T47D (cell line): Measurements from ENCODE around the gene TRPM5.

Source experiments
- DNase-seq, 2 experiments: peaks; one replicate each; pipeline versions ENCODE4 v3.0.0 to v3.0.0-alpha.2; 2011 to 2012; ENCODE audit warnings: low read depth in 1 of 2, low spot score in 1 of 2
- JUND ChIP-seq: IDR thresholded peaks from 2 replicates; pipeline ENCODE4 v1.6.1; 2012; ENCODE audit warnings: low read depth
- in situ Hi-C: cut with HindIII; loops from 2 replicates; pipeline ENCODE4 v1.10.0; 2016; ENCODE audit warnings: low sequenced_read_pairs, low pct_unique_long_range_greater_than_20kb

The TRPM5 gene

GRCh38 chr11:2459016-2459725 is 14.9 kb upstream of the TRPM5 start:
- TF ChIP-seq JUND: no peak
- DNase-seq: no peak
- in situ Hi-C loops: no loop called here

- in situ Hi-C loops: no loop called here
- no peak for DNase-seq
- no peak for TF ChIP-seq JUND
Observed at GRCh38 chr11:2458321-2458720, 14.0 kb upstream of the TRPM5 start.

GRCh38 chr11:2453436-2453835 is 9.1 kb upstream of the TRPM5 start:
- DNase-seq: no peak
- in situ Hi-C loops: no loop called here
- TF ChIP-seq JUND: no peak

- in situ Hi-C loops: no loop called here
- DNase-seq: no peak
- no peak for TF ChIP-seq JUND
Observed at GRCh38 chr11:2452321-2453012, 8.2 kb upstream of the TRPM5 start.

GRCh38 chr11:2451916-2452315 is 7.6 kb upstream of the TRPM5 start:
- in situ Hi-C loops: no loop called here
- no peak for TF ChIP-seq JUND
- DNase-seq: no peak

GRCh38 chr11:2451336-2451735 is 7.0 kb upstream of the TRPM5 start:
- in situ Hi-C loops: no loop called here
- no peak for DNase-seq
- no peak for TF ChIP-seq JUND

- in situ Hi-C loops: no loop called here
- DNase-seq: no peak
- TF ChIP-seq JUND: no peak
Observed at GRCh38 chr11:2450321-2451041, 6.2 kb upstream of the TRPM5 start.

GRCh38 chr11:2449548-2450320 is 5.4 kb upstream of the TRPM5 start:
- no peak for TF ChIP-seq JUND
- DNase-seq: no peak
- in situ Hi-C loops: no loop called here

- TF ChIP-seq JUND: no peak
- no peak for DNase-seq
- in situ Hi-C loops: no loop called here
Observed at GRCh38 chr11:2448661-2449547, 4.6 kb upstream of the TRPM5 start.

- in situ Hi-C loops: no loop called here
- no peak for TF ChIP-seq JUND
Observed at GRCh38 chr11:2447951-2448650, 3.8 kb upstream of the TRPM5 start.

GRCh38 chr11:2447253-2447950 is 3.1 kb upstream of the TRPM5 start:
- DNase-seq: no peak
- in situ Hi-C loops: no loop called here
- TF ChIP-seq JUND: no peak

More at GRCh38 chr11:2447951-2448650, 3.8 kb upstream of the TRPM5 start:
- no peak for DNase-seq
